ENCODE measurements around the gene BRSK2.

BRSK2 gene

GRCh38 chr11:1460986-1461825 lies 71.5 kb downstream of the BRSK2 start:
- Histone ChIP-seq H3K4me3 (peak overlapping the region; percentile 62), H3K27ac (peak overlapping the region; percentile 96 to 99)
- TF ChIP-seq, protein P1, sequence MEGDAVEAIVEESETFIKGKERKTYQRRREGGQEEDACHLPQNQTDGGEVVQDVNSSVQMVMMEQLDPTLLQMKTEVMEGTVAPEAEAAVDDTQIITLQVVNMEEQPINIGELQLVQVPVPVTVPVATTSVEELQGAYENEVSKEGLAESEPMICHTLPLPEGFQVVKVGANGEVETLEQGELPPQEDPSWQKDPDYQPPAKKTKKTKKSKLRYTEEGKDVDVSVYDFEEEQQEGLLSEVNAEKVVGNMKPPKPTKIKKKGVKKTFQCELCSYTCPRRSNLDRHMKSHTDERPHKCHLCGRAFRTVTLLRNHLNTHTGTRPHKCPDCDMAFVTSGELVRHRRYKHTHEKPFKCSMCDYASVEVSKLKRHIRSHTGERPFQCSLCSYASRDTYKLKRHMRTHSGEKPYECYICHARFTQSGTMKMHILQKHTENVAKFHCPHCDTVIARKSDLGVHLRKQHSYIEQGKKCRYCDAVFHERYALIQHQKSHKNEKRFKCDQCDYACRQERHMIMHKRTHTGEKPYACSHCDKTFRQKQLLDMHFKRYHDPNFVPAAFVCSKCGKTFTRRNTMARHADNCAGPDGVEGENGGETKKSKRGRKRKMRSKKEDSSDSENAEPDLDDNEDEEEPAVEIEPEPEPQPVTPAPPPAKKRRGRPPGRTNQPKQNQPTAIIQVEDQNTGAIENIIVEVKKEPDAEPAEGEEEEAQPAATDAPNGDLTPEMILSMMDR (IDR thresholded peaks at IDR 0.05) = no peak
- no peak for DNase-seq (ENCODE audit: low spot score)

DNA sequence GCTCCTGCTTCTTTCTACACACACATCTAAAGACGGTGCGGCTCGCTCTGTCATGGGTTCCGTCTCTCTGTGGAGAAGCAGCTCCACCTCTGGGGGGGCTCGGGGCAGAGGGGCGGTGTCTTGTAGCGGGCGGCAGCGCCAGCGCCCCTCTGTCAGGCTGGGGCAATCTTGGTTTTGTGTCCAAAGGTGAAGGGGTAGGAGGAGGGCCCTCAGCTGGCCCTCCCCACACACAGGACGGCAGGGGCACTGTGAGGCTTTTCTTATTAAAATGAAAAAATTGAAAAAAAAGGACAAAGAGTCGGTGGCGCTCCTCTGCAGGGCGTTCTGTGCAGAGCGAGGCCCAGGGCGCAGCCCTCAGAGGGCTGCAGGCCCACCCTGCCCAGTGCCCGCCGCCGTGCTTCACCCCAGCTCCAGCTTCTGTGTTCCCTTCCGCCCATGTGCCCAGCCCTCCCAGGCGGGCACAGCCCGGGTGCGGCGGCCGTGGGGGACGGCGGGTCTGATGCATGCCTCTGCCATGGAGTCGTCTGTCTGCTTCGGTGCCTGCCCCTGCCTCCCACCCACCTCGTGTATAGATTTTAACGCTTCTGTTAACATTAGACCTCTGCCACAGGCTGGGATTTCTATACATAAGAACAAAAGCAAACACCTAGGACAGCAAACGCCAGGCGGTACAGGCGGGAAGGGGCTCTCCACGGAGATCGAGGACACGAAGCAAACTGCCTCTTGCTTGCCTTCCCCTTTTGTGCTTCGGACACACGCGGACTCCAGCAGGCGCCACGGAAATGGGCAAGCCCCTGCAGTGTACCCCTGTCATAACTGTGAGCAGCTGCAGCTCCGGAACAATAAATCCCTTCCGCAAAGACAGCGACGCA lies 72.3 kb downstream of the BRSK2 start:
- TF ChIP-seq, protein P1 (IDR thresholded peaks at IDR 0.05) = no peak
- no peak for DNase-seq (ENCODE audit: low spot score)
- peak overlapping the region; percentile 96 to 99 for H3K27ac ChIP-seq

DNA sequence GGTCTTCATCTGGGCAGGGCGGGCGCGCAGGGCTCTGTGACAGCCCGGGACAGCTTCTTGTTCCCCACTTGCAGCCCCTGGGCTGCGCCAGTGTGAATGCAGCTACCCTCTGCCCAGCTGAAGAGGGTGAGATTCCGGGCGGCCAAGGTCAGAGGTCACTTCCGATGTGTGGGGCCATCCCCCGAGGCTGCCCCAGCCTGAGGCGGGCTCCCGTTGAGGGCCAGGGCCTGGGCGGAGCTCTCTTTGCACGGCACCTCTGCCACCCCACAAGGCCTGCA lies 72.9 kb downstream of the BRSK2 start:
- TF ChIP-seq, protein P1 (IDR thresholded peaks at IDR 0.05) = no peak
- Histone ChIP-seq H3K4me3 (no peak overlapping the region), H3K27ac (peak overlapping the region; percentile 33 to 99)
- DNase-seq (ENCODE audit: low spot score) = no peak

More for the DNA sequence above, 72.3 kb downstream of the BRSK2 start:
- H3K4me3 ChIP-seq = peak overlapping the region; percentile 62

- Histone ChIP-seq H3K4me3 (no peak overlapping the region), H3K27ac (peak overlapping the region; percentile 33 to 99)
- no peak for DNase-seq (ENCODE audit: low spot score)
- TF ChIP-seq, protein P1 (IDR thresholded peaks at IDR 0.05) = no peak
Measured at GRCh38 chr11:1463056-1463455, 73.3 kb downstream of the BRSK2 start.

GRCh38 chr11:1466784-1467183 lies 77.0 kb downstream of the BRSK2 start:
- DNase-seq (ENCODE audit: low spot score) = no peak
- peak overlapping the region; percentile 65 to 79 for H3K27ac ChIP-seq
- TF ChIP-seq, protein P1 (IDR thresholded peaks at IDR 0.05) = no peak
- no peak overlapping the region for H3K4me3 ChIP-seq

DNA sequence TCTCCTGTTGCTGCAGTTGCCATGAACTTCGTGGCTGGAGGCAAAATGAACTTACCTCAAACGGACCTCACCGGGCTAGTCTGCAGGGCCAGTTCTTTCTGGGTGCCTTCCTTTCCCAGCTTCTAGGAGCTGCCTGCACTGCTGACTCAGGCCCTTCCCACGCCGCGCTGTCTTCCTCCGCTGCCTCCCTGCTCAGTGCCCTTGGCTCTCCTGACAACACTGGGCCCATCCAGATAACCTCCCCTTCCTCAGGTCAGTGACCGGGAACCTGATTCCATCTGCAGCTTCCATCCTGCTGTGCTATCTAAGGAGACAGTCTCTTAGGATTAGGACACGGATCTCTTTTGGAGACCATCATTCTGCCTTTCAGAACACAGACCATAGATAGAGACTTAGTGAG lies 77.5 kb downstream of the BRSK2 start:
- TF ChIP-seq, protein P1 (IDR thresholded peaks at IDR 0.05) = no peak
- H3K27ac ChIP-seq = peak overlapping the region; percentile 65 to 79
- DNase-seq (ENCODE audit: low spot score) = no peak
- no peak overlapping the region for H3K4me3 ChIP-seq
